PC-9 (cell line): ENCODE results near the gene OR5M10.

Experiments used
- CTCF ChIP-seq: fragments of 200-600 bp; sonication (generic); conservative IDR thresholded peaks from 2 replicates; pipeline ENCODE4 v1.6.1; 2017; ENCODE audit warnings: mixed run types, antibody characterized with exemption, mild to moderate bottlenecking, moderate library complexity
- EZH2 ChIP-seq: fragments of 200-600 bp; sonication (generic); IDR thresholded peaks from 2 replicates; pipeline ENCODE4 v1.8.0; 2017; ENCODE audit warnings: antibody characterized with exemption, low read depth

- TF ChIP-seq CTCF, result no peak
- no peak for TF ChIP-seq EZH2
Measured at GRCh38 chr11:56545531-56545930, 32.0 kb downstream of the OR5M10 start.
